GM23338 (cell line): ENCODE data around the gene GRID1. TPM values are rescaled to one million over a fixed set of nuclear protein-coding genes. Genes with fewer than 3 reads are reported as not detected.

Source experiments
- ATAC-seq: fragments of 200-7000 bp; cut with Tn5 transposase; 3 replicates; pipeline ENCODE4 v1.9.1; 2020
- DNase-seq: peaks from one replicate; pipeline ENCODE4 v3.0.0-alpha.2; 2015; ENCODE audit warnings: low spot score
- H2AFZ ChIP-seq: fragments of 200-600 bp; sonication (generic); 2 replicates; pipeline ENCODE4 v1.8.0; 2016; ENCODE audit warnings: antibody characterized with exemption, mild to moderate bottlenecking, moderate library complexity
- H3F3A ChIP-seq: fragments of 200-600 bp; sonication (generic); replicated peaks from 2 replicates; pipeline ENCODE4 v1.8.0; 2017; ENCODE audit warnings: antibody characterized with exemption, mixed run types, low read depth
- H3K27ac ChIP-seq: fragments of 200-600 bp; sonication (generic); 2 replicates; pipeline ENCODE4 v1.6.1; 2016; ENCODE audit warnings: low read depth
- H3K27me3 ChIP-seq: fragments of 200-600 bp; sonication (generic); 2 replicates; pipeline ENCODE4 v1.8.0; 2016; ENCODE audit warnings: mild to moderate bottlenecking, mixed run types, moderate library complexity; ENCODE audit not compliant: insufficient read depth
- H3K36me3 ChIP-seq: fragments of 200-600 bp; sonication (generic); 2 replicates; pipeline ENCODE4 v1.8.0; 2016; ENCODE audit warnings: mild to moderate bottlenecking; ENCODE audit not compliant: insufficient read depth
- H3K4me1 ChIP-seq: fragments of 200-600 bp; sonication (generic); 2 replicates; pipeline ENCODE4 v1.8.0; 2016; ENCODE audit warnings: mild to moderate bottlenecking, moderate library complexity; ENCODE audit not compliant: insufficient read depth
- H3K4me2 ChIP-seq: fragments of 200-600 bp; sonication (generic); 2 replicates; pipeline ENCODE4 v1.7.1; 2017; ENCODE audit warnings: mixed run types
- H3K4me3 ChIP-seq: fragments of 200-600 bp; sonication (generic); 2 replicates; pipeline ENCODE4 v1.6.1; 2016; ENCODE audit warnings: mixed run types
- H3K79me2 ChIP-seq: fragments of 200-600 bp; sonication (generic); replicated peaks from 2 replicates; pipeline ENCODE4 v1.8.0; 2017; ENCODE audit warnings: mild to moderate bottlenecking; ENCODE audit not compliant: insufficient read depth
- H3K9me2 ChIP-seq: fragments of 200-600 bp; sonication (generic); 2 replicates; pipeline ENCODE4 v1.8.0; 2017; ENCODE audit not compliant: insufficient read depth
- H4K20me1 ChIP-seq: fragments of 200-600 bp; sonication (generic); replicated peaks from 2 replicates; pipeline ENCODE4 v1.8.0; 2017; ENCODE audit warnings: mild to moderate bottlenecking; ENCODE audit not compliant: insufficient read depth
- H3K27ac Mint-ChIP-seq: 2 replicates; pipeline ENCODE4 v1.8.0; 2020; ENCODE audit warnings: inconsistent platforms, mild to moderate bottlenecking, moderate library complexity, mixed read lengths
- H3K27me3 Mint-ChIP-seq: 3 replicates; pipeline ENCODE4 v1.8.0; 2022; ENCODE audit warnings: low read depth, mild to moderate bottlenecking, moderate library complexity, mixed read lengths, inconsistent platforms; ENCODE audit not compliant: insufficient read depth, poor library complexity
- H3K36me3 Mint-ChIP-seq: 3 replicates; pipeline ENCODE4 v1.8.0; 2021; ENCODE audit warnings: low read depth, mild to moderate bottlenecking, inconsistent platforms, moderate library complexity, mixed read lengths
- H3K4me1 Mint-ChIP-seq: 3 replicates; pipeline ENCODE4 v1.8.0; 2020; ENCODE audit warnings: mild to moderate bottlenecking, inconsistent platforms, mixed read lengths
- H3K4me3 Mint-ChIP-seq: 3 replicates; pipeline ENCODE4 v1.8.0; 2021; ENCODE audit warnings: moderate library complexity, mild to moderate bottlenecking, inconsistent platforms, mixed read lengths
- H3K9me3 Mint-ChIP-seq: 3 replicates; pipeline ENCODE4 v1.8.0; 2020; ENCODE audit warnings: moderate library complexity, mild to moderate bottlenecking, inconsistent platforms, mixed read lengths
- CREB1 ChIP-seq: fragments of 250-450 bp; sonication (Bioruptor Pico); IDR thresholded peaks from 2 replicates; pipeline ENCODE4 v1.5.0; 2020; ENCODE audit warnings: low read depth, mild to moderate bottlenecking, moderate library complexity
- ETS1 ChIP-seq: IDR thresholded peaks from 2 replicates; pipeline ENCODE4 v1.6.1; 2016; ENCODE audit warnings: antibody characterized with exemption
- EZH2 ChIP-seq: fragments of 200-600 bp; sonication (generic); IDR thresholded peaks from one replicate; pipeline ENCODE4 v1.8.0; 2017; ENCODE audit warnings: antibody characterized with exemption, mild to moderate bottlenecking, low read depth; ENCODE audit not compliant: unreplicated experiment
- EZH2phosphoT487 ChIP-seq: fragments of 200-600 bp; sonication (generic); IDR thresholded peaks from one replicate; pipeline ENCODE4 v1.8.1; 2018; ENCODE audit warnings: antibody characterized with exemption; ENCODE audit not compliant: unreplicated experiment
- JUNB ChIP-seq: IDR thresholded peaks from one replicate; pipeline ENCODE4 v1.6.1; 2016; ENCODE audit warnings: antibody characterized with exemption; ENCODE audit not compliant: unreplicated experiment
- NANOG ChIP-seq: IDR thresholded peaks from 2 replicates; pipeline ENCODE4 v1.6.1; 2016; ENCODE audit warnings: antibody characterized with exemption, borderline replicate concordance
- POLR2AphosphoS5 ChIP-seq: IDR thresholded peaks from 2 replicates; pipeline ENCODE4 v1.6.1; 2016; ENCODE audit warnings: antibody characterized with exemption, low read depth
- REST ChIP-seq: IDR thresholded peaks from one replicate; pipeline ENCODE4 v1.6.1; 2018; ENCODE audit warnings: antibody characterized with exemption; ENCODE audit not compliant: unreplicated experiment
- STAT1 ChIP-seq: IDR thresholded peaks from one replicate; pipeline ENCODE4 v1.6.1; 2016; ENCODE audit warnings: antibody characterized with exemption; ENCODE audit not compliant: unreplicated experiment
- ZNF114 ChIP-seq: fragments of 250-450 bp; sonication (Bioruptor Pico); IDR thresholded peaks from 2 replicates; pipeline ENCODE4 v1.5.0; 2020; ENCODE audit warnings: mild to moderate bottlenecking, moderate library complexity
- ZNF331 ChIP-seq: fragments of 250-450 bp; sonication (Bioruptor Pico); IDR thresholded peaks from 2 replicates; pipeline ENCODE4 v1.5.0; 2020; ENCODE audit warnings: low read depth, mild to moderate bottlenecking, moderate library complexity
- polyA plus RNA-seq: library from polyadenylated mRNA; unstranded; fragments of >200 nt; fragmentation: Nextera tagmentation; extraction: Ambion mirVana; gene quantifications from 2 replicates; pipeline ENCODE4 v1.2.1, GENCODE V29; 2016
- total RNA-seq: library from RNA; depleted of rRNA; stranded (reverse); fragments of >200 nt; shearing (Covaris generic); gene quantifications from 2 replicates; pipeline ENCODE4 v1.2.3, GENCODE V29; 2014
- TF ChIP-seq, protein P1 (sequence below): fragments of 250-450 bp; sonication (Bioruptor Pico); IDR thresholded peaks from 2 replicates; pipeline ENCODE4 v1.5.0; 2020; ENCODE audit warnings: mild to moderate bottlenecking, moderate library complexity
- TF ChIP-seq, protein P2 (sequence below), 2 experiments: fragments of 200-600 bp in 1 of 2; sonication (generic) in 1 of 2; conservative IDR thresholded peaks; 2 replicates each; pipeline versions ENCODE4 v1.5.1 to v1.6.1; 2016 to 2017; ENCODE audit warnings: antibody characterized with exemption in 2 of 2, low read depth in 2 of 2, mild to moderate bottlenecking in 2 of 2, moderate library complexity in 1 of 2

GRID1 gene
- total and polyA plus RNA-seq, 2 experiments from 2014 or later: 0.14 to 0.15 TPM

DNA sequence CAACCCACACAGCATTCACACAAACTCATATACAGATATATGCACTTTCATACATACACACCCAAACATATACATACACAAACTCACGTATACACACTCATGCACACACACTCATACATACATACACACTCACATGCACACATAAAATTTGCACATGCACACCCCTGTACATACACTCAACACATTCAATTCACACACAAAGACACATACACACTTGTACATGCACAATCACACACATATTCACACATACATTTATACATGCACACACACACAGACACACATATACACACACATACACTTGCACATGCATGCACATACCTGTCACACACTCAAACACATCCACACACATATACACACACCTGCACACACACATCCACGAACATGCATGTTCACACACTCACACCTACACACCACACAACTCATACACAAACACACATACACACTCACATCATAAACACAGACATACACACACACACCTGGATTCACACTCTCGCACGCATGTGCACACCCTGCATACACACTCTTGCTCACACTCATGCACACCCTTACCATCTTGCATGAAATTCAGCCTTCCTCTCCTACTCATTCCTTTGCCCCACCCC, 451.2 kb downstream of the GRID1 start:
- DNase-seq: no peak
- no peaks in the 10 kb centered on the region for H3F3A ChIP-seq
- peaks cover 12% of the 10 kb centered on the region for H3K27me3 Mint-ChIP-seq
- H3K4me3 Mint-ChIP-seq: no peak overlapping the region
- H3K27ac Mint-ChIP-seq: no peak overlapping the region
- no peak overlapping the region for H2AFZ ChIP-seq
- H4K20me1 ChIP-seq: no peaks in the 10 kb centered on the region
- H3K36me3 ChIP-seq: no peaks in the 10 kb centered on the region
- no peaks in the 10 kb centered on the region for H3K27me3 ChIP-seq
- H3K4me1 Mint-ChIP-seq: peaks cover 9% of the 10 kb centered on the region
- H3K79me2 ChIP-seq: no peaks in the 10 kb centered on the region
- H3K9me2 ChIP-seq: no peaks in the 10 kb centered on the region
- peaks cover 61% of the 10 kb centered on the region for H3K9me3 Mint-ChIP-seq
- H3K27ac ChIP-seq: no peak overlapping the region
- no peaks in the 10 kb centered on the region; the same call in 1 of the 2 replicates for H3K4me1 ChIP-seq
- no peak for ATAC-seq
- TF ChIP-seq EZH2: no peak
- TF ChIP-seq, protein P1, sequence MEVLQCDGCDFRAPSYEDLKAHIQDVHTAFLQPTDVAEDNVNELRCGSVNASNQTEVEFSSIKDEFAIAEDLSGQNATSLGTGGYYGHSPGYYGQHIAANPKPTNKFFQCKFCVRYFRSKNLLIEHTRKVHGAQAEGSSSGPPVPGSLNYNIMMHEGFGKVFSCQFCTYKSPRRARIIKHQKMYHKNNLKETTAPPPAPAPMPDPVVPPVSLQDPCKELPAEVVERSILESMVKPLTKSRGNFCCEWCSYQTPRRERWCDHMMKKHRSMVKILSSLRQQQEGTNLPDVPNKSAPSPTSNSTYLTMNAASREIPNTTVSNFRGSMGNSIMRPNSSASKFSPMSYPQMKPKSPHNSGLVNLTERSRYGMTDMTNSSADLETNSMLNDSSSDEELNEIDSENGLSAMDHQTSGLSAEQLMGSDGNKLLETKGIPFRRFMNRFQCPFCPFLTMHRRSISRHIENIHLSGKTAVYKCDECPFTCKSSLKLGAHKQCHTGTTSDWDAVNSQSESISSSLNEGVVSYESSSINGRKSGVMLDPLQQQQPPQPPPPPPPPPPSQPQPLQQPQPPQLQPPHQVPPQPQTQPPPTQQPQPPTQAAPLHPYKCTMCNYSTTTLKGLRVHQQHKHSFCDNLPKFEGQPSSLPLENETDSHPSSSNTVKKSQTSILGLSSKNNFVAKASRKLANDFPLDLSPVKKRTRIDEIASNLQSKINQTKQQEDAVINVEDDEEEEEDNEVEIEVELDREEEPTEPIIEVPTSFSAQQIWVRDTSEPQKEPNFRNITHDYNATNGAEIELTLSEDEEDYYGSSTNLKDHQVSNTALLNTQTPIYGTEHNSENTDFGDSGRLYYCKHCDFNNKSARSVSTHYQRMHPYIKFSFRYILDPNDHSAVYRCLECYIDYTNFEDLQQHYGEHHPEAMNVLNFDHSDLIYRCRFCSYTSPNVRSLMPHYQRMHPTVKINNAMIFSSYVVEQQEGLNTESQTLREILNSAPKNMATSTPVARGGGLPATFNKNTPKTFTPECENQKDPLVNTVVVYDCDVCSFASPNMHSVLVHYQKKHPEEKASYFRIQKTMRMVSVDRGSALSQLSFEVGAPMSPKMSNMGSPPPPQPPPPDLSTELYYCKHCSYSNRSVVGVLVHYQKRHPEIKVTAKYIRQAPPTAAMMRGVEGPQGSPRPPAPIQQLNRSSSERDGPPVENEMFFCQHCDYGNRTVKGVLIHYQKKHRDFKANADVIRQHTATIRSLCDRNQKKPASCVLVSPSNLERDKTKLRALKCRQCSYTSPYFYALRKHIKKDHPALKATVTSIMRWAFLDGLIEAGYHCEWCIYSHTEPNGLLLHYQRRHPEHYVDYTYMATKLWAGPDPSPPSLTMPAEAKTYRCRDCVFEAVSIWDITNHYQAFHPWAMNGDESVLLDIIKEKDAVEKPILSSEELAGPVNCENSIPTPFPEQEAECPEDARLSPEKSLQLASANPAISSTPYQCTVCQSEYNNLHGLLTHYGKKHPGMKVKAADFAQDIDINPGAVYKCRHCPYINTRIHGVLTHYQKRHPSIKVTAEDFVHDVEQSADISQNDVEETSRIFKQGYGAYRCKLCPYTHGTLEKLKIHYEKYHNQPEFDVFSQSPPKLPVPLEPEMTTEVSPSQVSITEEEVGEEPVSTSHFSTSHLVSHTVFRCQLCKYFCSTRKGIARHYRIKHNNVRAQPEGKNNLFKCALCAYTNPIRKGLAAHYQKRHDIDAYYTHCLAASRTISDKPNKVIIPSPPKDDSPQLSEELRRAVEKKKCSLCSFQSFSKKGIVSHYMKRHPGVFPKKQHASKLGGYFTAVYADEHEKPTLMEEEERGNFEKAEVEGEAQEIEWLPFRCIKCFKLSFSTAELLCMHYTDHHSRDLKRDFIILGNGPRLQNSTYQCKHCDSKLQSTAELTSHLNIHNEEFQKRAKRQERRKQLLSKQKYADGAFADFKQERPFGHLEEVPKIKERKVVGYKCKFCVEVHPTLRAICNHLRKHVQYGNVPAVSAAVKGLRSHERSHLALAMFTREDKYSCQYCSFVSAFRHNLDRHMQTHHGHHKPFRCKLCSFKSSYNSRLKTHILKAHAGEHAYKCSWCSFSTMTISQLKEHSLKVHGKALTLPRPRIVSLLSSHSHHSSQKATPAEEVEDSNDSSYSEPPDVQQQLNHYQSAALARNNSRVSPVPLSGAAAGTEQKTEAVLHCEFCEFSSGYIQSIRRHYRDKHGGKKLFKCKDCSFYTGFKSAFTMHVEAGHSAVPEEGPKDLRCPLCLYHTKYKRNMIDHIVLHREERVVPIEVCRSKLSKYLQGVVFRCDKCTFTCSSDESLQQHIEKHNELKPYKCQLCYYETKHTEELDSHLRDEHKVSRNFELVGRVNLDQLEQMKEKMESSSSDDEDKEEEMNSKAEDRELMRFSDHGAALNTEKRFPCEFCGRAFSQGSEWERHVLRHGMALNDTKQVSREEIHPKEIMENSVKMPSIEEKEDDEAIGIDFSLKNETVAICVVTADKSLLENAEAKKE (CRISPR knock-in tag): no peak
- TF ChIP-seq JUNB: no peak
- no peak for TF ChIP-seq POLR2AphosphoS5
- TF ChIP-seq EZH2phosphoT487: no peak
- TF ChIP-seq ZNF114 (CRISPR knock-in tag): no peak
- TF ChIP-seq REST: no peak
- no peak for TF ChIP-seq STAT1
- TF ChIP-seq ETS1: no peak
- no peak for TF ChIP-seq ZNF331 (CRISPR knock-in tag)
- no peak for TF ChIP-seq CREB1 (CRISPR knock-in tag)
- TF ChIP-seq, protein P2, sequence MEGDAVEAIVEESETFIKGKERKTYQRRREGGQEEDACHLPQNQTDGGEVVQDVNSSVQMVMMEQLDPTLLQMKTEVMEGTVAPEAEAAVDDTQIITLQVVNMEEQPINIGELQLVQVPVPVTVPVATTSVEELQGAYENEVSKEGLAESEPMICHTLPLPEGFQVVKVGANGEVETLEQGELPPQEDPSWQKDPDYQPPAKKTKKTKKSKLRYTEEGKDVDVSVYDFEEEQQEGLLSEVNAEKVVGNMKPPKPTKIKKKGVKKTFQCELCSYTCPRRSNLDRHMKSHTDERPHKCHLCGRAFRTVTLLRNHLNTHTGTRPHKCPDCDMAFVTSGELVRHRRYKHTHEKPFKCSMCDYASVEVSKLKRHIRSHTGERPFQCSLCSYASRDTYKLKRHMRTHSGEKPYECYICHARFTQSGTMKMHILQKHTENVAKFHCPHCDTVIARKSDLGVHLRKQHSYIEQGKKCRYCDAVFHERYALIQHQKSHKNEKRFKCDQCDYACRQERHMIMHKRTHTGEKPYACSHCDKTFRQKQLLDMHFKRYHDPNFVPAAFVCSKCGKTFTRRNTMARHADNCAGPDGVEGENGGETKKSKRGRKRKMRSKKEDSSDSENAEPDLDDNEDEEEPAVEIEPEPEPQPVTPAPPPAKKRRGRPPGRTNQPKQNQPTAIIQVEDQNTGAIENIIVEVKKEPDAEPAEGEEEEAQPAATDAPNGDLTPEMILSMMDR (conservative IDR thresholded peaks at IDR 0.05; ENCODE audit: low read depth in 2 of 2): no peak
- no peak for TF ChIP-seq NANOG
- H3K36me3 Mint-ChIP-seq: peaks cover 8% of the 10 kb centered on the region; the same call in 2 of the 3 replicates
- H3K4me3 ChIP-seq: no peak overlapping the region
- no peak overlapping the region for H3K4me2 ChIP-seq
